Hepatocyte (in vitro differentiated cells): ENCODE measurements around the gene RPUSD3.

Source experiments
- EZH2 ChIP-seq: fragments of 200-600 bp; sonication (generic); IDR thresholded peaks from 2 replicates; pipeline ENCODE4 v1.6.1; 2016; ENCODE audit warnings: antibody characterized with exemption, mild to moderate bottlenecking, borderline replicate concordance
- TF ChIP-seq, protein P1 (sequence below): fragments of 200-600 bp; sonication (generic); IDR thresholded peaks from 2 replicates; pipeline ENCODE4 v1.5.1; 2016; ENCODE audit warnings: antibody characterized with exemption, mild to moderate bottlenecking; ENCODE audit not compliant: poor library complexity

GRCh38 chr3:9826815-9827573, 16.8 kb downstream of the RPUSD3 start:
- TF ChIP-seq, protein P1, sequence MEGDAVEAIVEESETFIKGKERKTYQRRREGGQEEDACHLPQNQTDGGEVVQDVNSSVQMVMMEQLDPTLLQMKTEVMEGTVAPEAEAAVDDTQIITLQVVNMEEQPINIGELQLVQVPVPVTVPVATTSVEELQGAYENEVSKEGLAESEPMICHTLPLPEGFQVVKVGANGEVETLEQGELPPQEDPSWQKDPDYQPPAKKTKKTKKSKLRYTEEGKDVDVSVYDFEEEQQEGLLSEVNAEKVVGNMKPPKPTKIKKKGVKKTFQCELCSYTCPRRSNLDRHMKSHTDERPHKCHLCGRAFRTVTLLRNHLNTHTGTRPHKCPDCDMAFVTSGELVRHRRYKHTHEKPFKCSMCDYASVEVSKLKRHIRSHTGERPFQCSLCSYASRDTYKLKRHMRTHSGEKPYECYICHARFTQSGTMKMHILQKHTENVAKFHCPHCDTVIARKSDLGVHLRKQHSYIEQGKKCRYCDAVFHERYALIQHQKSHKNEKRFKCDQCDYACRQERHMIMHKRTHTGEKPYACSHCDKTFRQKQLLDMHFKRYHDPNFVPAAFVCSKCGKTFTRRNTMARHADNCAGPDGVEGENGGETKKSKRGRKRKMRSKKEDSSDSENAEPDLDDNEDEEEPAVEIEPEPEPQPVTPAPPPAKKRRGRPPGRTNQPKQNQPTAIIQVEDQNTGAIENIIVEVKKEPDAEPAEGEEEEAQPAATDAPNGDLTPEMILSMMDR: peak; percentile 29
- TF ChIP-seq EZH2: no peak
